GM12878 (cell line): ENCODE results near the gene LRRC61. TPM values are rescaled to one million over a fixed set of nuclear protein-coding genes. Genes with fewer than 3 reads are reported as not detected.

ENCODE experiments used
- ATAC-seq: fragments of 200-7000 bp; cut with Tn5 transposase; 3 replicates; pipeline ENCODE4 v1.9.1; 2020; ENCODE audit warnings: mild to moderate bottlenecking, moderate library complexity
- Bru-seq: library from RNA; stranded (reverse); fragments of 400-500 nt; gene quantifications from one replicate; lab custom pipeline; 2021; lab: Mats Ljungman, UMichigan
- BruChase-seq, 2 experiments: library from RNA; stranded (reverse); fragments of 400-500 nt; gene quantifications; one replicate each; lab custom pipeline; 2021; lab: Mats Ljungman, UMichigan
- BruUV-seq: library from RNA; stranded (reverse); fragments of 400-500 nt; replicated peaks from 2 replicates; lab custom pipeline; 2021; lab: Mats Ljungman, UMichigan
- CTCF ChIA-PET: fragments of 300-600 bp; sonication (Branson Sonifier 250); formaldehyde crosslinking; extraction: SDS; loops from one replicate; lab custom pipeline; 2021; ENCODE audit warnings: inconsistent platforms; lab: Yijun Ruan, JAX
- POLR2A ChIA-PET: fragments of 350-600 bp; formaldehyde crosslinking; extraction: SDS; loops from one replicate; lab custom pipeline; 2021; ENCODE audit warnings: inconsistent platforms; lab: Charles Lee
- RAD21 ChIA-PET: fragments of 300-600 bp; sonication (Branson Sonifier 250); formaldehyde crosslinking; loops from one replicate; lab custom pipeline; 2023; ENCODE audit warnings: antibody characterized with exemption; ENCODE audit not compliant: unreplicated experiment; lab: Charles Lee
- SMC1A ChIA-PET: fragments of 300-600 bp; sonication (Branson Sonifier 250); formaldehyde crosslinking; loops from one replicate; lab custom pipeline; 2023; ENCODE audit not compliant: unreplicated experiment, uncharacterized antibody; lab: Charles Lee
- DNase-seq: peaks from one replicate; pipeline ENCODE4 v3.0.0-alpha.2; 2011; ENCODE audit warnings: low read depth, low spot score
- FAIRE-seq: peaks from 3 replicates; lab custom pipeline; 2011; peaks lifted over from hg19 to GRCh38; lab: Jason Lieb, UNC
- H2AFZ ChIP-seq: 2 replicates; pipeline ENCODE4 v1.6.0; 2011; ENCODE audit warnings: low read depth, low read length, control low read depth; ENCODE audit not compliant: control insufficient read depth
- H3K27ac ChIP-seq: 2 replicates; pipeline ENCODE4 v1.5.1; 2011; ENCODE audit warnings: control low read depth; ENCODE audit not compliant: control insufficient read depth, insufficient read depth
- H3K27me3 ChIP-seq, 2 experiments: replicated peaks in 1 of 2; 2 replicates each; pipeline versions ENCODE4 v1.6.0 to v1.6.1; 2011; ENCODE audit warnings: low read length in 1 of 2; ENCODE audit not compliant: control insufficient read depth in 2 of 2, insufficient read depth in 2 of 2
- H3K36me3 ChIP-seq, 2 experiments: 2 replicates each; pipeline ENCODE4 v1.5.1; 2011; ENCODE audit warnings: low read length in 1 of 2; ENCODE audit not compliant: control insufficient read depth in 2 of 2, insufficient read depth in 2 of 2
- H3K4me1 ChIP-seq: 2 replicates; pipeline ENCODE4 v1.6.1; 2011; ENCODE audit warnings: mild to moderate bottlenecking, low read length, moderate library complexity, mixed read lengths; ENCODE audit not compliant: control insufficient read depth, insufficient read depth
- H3K4me2 ChIP-seq: 2 replicates; pipeline ENCODE4 v1.6.0; 2011; ENCODE audit warnings: control low read depth; ENCODE audit not compliant: control insufficient read depth, insufficient read depth
- H3K4me3 ChIP-seq: fragments of 200-600 bp; sonication (generic); 2 replicates; pipeline ENCODE4 v1.5.1; 2016
- H3K79me2 ChIP-seq: 2 replicates; pipeline ENCODE4 v1.6.0; 2011; ENCODE audit warnings: low read length; ENCODE audit not compliant: control insufficient read depth, insufficient read depth
- H3K9ac ChIP-seq: 2 replicates; pipeline ENCODE4 v1.8.0; 2011; ENCODE audit warnings: low read length, control low read depth, mixed read lengths; ENCODE audit not compliant: control insufficient read depth, insufficient read depth
- H3K9me3 ChIP-seq: replicated peaks from 3 replicates; pipeline ENCODE4 v1.5.1; 2011; ENCODE audit warnings: mild to moderate bottlenecking, low read length; ENCODE audit not compliant: control insufficient read depth, insufficient read depth
- H4K20me1 ChIP-seq: 2 replicates; pipeline ENCODE4 v1.6.0; 2011; ENCODE audit not compliant: control insufficient read depth, insufficient read depth
- CEBPB ChIP-seq, 2 experiments: fragments of 150-350 bp in 1 of 2; IDR thresholded peaks; 2 replicates each; pipeline ENCODE4 v1.6.1; 2012 to 2014; ENCODE audit warnings: low read depth in 2 of 2, low read length in 2 of 2, borderline replicate concordance in 1 of 2, inconsistent platforms in 1 of 2
- CEBPZ ChIP-seq: fragments of 150-350 bp; IDR thresholded peaks from 2 replicates; pipeline ENCODE4 v1.6.1; 2016; ENCODE audit warnings: low read depth, low read length
- MAX ChIP-seq: IDR thresholded peaks from 2 replicates; pipeline ENCODE4 v1.6.1; 2012; ENCODE audit warnings: low read depth, low read length, improper control_type of control experiment
- SUPT20H ChIP-seq: IDR thresholded peaks from 2 replicates; pipeline ENCODE4 v1.6.1; 2011; ENCODE audit warnings: low read depth, mild to moderate bottlenecking, low read length, moderate library complexity, borderline replicate concordance; ENCODE audit not compliant: control insufficient read depth
- TBL1XR1 ChIP-seq: IDR thresholded peaks from 2 replicates; pipeline ENCODE4 v1.6.1; 2012; ENCODE audit warnings: low read depth, low read length, improper control_type of control experiment
- ZZZ3 ChIP-seq: IDR thresholded peaks from 2 replicates; pipeline ENCODE4 v1.6.1; 2011; ENCODE audit warnings: low read depth; ENCODE audit not compliant: control insufficient read depth, insufficient read length
- WGBS: methylation state at CpG from one replicate; pipeline ENCODE4 v1.1.6; 2016; ENCODE audit warnings: low lambda C conversion rate; ENCODE audit not compliant: insufficient replicate concordance, insufficient coverage; ENCODE audit errors: missing lambda C conversion rate; 5-methylcytosine and 5-hydroxymethylcytosine counted together
- in situ Hi-C: fragments of 300-500 bp; cut with MboI; formaldehyde crosslinking; loops from 9 replicates; pipeline ENCODE4 v1.14.3; 2018; ENCODE audit warnings: mixed read lengths
- intact Hi-C: fragments of 100-400 bp; cut with micrococcal nuclease; formaldehyde crosslinking; loops from one replicate; pipeline ENCODE4 v1.14.2; 2022; ENCODE audit not compliant: unreplicated experiment
- long read RNA-seq, 2 experiments: library from polyadenylated mRNA; unstranded; transcript quantifications; one replicate each; pipeline ENCODE4 v2.0.0, GENCODE V29; 2019 to 2020
- polyA minus RNA-seq, 3 experiments: library from RNA; depleted of rRNA, polyadenylated mRNA; stranded (reverse); fragments of >200 nt; gene quantifications; 2 replicates each; pipeline ENCODE4 v1.2.3, GENCODE V29; 2011
- polyA plus RNA-seq, 11 experiments: library from polyadenylated mRNA; depleted of rRNA in 4 of 11; unstranded in 6 of 11; stranded (reverse) in 5 of 11; fragments of >200 nt; fragmentation: Nextera tagmentation in 4 of 11; fragmentation: Illumina TruSeq in 1 of 11; extraction: Ambion mirVana in 4 of 11; extraction: Trizol in 1 of 11; gene quantifications; 1 replicate in 1 of 11; 2 replicates in 10 of 11; pipeline versions ENCODE4 v1.2.1 to v1.2.3, GENCODE V29; 2011 to 2016; ENCODE audit warnings: inconsistent platforms in 2 of 11, missing spikeins in 2 of 11, low read depth in 1 of 11
- total RNA-seq, 4 experiments: library from RNA; depleted of rRNA in 3 of 4; stranded (reverse); fragments of >200 nt in 3 of 4; fragmentation: Illumina TruSeq in 1 of 4; extraction: Trizol in 1 of 4; gene quantifications; 2 replicates each; pipeline versions ENCODE4 v1.2.1 to v1.2.3, GENCODE V29; 2013 to 2021
- TF ChIP-seq, protein P1 (sequence below): fragments of 450-650 bp; formaldehyde crosslinking; IDR thresholded peaks from 2 replicates; pipeline ENCODE4 v1.5.0; 2022; ENCODE audit warnings: mild to moderate bottlenecking, missing genetic modification characterization

LRRC61 gene, protein sequence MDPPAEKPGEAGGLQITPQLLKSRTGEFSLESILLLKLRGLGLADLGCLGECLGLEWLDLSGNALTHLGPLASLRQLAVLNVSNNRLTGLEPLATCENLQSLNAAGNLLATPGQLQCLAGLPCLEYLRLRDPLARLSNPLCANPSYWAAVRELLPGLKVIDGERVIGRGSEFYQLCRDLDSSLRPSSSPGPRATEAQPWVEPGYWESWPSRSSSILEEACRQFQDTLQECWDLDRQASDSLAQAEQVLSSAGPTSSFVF
- total RNA-seq (2013; cell fraction: nucleolus; rRNA removed): 16.2 and 18.9 TPM in 2 replicates
- total RNA-seq (2014; rRNA removed) (26.9 and 32.6 TPM in 2 replicates), total RNA-seq (2014; rRNA removed; fragmentation: Illumina TruSeq; extraction: Trizol) (6.9 and 9.2 TPM in 2 replicates), total RNA-seq (2021) (28.9 and 31.1 TPM in 2 replicates), polyA plus RNA-seq (2011; rRNA removed) (9.6 and 16.3 TPM in 2 replicates), polyA plus RNA-seq (2014; fragmentation: Illumina TruSeq; extraction: Trizol) (3.6 and 5.9 TPM in 2 replicates), polyA plus RNA-seq (2014; fragmentation: Nextera tagmentation; extraction: Ambion mirVana) (1 to 10 TPM; 1.4 to 2.5 TPM), polyA plus RNA-seq (2014; rRNA removed) (27.3 and 32.4 TPM in 2 replicates), polyA plus RNA-seq (2016; fragmentation: Nextera tagmentation; extraction: Ambion mirVana) (10 to 100 TPM; 44.9 to 54.2 TPM), polyA minus RNA-seq (2011; rRNA and poly(A)+ RNA removed) (19.7 and 23.8 TPM in 2 replicates), Bru-seq, nascent RNA (percentile 71 among the genes with signal in this experiment), BruChase-seq, experiment 1, labeled RNA remaining after a 6-hour chase (percentile 66 among the genes with signal in this experiment), BruChase-seq, experiment 2, labeled RNA remaining after a 2-hour chase (percentile 71 among the genes with signal in this experiment)
- polyA plus RNA-seq (2011; ENCODE audit: low read depth): 6.5 TPM
- polyA plus RNA-seq (2011; cell fraction: cytosol; rRNA removed): 34.0 and 39.8 TPM in 2 replicates
- 16.1 and 23.6 TPM in 2 replicates for polyA plus RNA-seq (2011; cell fraction: nucleus; rRNA removed)
- polyA plus RNA-seq (2012): 14.1 and 17.4 TPM in 2 replicates
- polyA minus RNA-seq (2011; cell fraction: cytosol; rRNA and poly(A)+ RNA removed): 18.7 and 22.9 TPM in 2 replicates
- 5.9 and 13.7 TPM in 2 replicates for polyA minus RNA-seq (2011; cell fraction: nucleus; rRNA and poly(A)+ RNA removed)
- long read RNA-seq, experiment 1, transcript LRRC61-202 (3 exons, 1,877 nt): major isoform, 29 of 33 reads
- long read RNA-seq, experiment 1, partial matches to known transcripts: 1 of 33 reads
- long read RNA-seq, experiment 1, other reads (novel, unspliced or antisense): 1 of 33 reads
- long read RNA-seq, experiment 2, partial matches to known transcripts: 2 of 3 reads
- long read RNA-seq, experiment 2, other reads (novel, unspliced or antisense): 1 of 3 reads

DNA sequence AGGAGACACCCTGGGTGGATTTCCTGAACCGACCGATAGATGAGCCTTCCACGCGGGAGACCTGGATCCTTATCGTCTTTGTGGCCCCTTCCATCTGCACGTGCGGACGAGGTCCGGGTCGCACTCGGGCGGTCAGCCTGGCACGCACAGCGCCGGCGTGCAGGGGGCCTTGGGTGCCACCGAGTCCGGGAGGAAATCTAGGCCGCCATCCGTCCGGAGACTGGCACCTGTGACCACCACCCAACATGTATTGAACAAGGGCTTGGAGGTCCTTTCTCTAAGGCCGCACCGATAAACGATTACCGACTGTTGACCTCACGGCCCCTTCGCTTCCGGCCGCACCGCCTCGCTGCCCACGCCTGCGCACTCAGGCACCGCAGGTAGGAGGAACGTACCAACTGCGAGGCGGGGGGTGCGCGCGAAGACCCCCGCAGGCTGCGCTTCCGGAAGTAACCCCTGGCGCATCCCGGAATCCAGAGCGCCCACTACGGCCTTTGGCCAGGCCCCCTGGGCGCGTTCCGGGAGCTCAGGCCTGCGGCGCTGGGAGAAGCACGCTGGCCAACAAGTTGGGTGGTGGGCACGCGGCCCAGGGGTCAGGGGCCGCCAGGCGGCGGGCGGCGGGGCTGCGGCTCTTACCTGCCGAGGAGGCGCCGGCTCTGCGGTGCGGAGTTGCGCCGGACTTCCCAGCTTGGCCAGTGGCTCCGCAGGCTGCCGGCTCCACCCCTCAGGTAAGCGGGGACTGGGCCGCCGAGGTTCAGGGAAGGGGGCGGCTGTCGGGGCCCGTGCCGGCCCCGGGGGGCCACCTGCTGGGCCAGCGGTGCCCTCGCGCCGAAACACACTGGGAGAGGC, at the start of gene LRRC61, which contains the start of gene ACTR3C:
Gene LRRC61, plus strand, starts transcription at position 523 of the 849 bp plus-strand sequence. CDS start 13,507 bp downstream, outside the sequence.
Gene ACTR3C, minus strand, starts transcription at position 713 of the 849 bp plus-strand sequence. CDS start 28,249 bp downstream, outside the sequence.
- peak within 1 kb of the TSS; percentile 100 for H3K4me2 ChIP-seq
- peaks cover 13% of the 10 kb centered on the region; the same call in 1 of the 2 replicates for H3K4me1 ChIP-seq
- ChIA-PET RAD21 (interaction anchor here (1.3 to 1.7 kb wide), 3 partner anchors 55 to 84 kb away, joined by 4 read pairs; a partner anchor contains a TSS), SMC1A (interaction anchor here (1.0 to 3.4 kb wide), 5 partner anchors 10 to 115 kb away, joined by 3 to 9 read pairs (median 6); no protein-coding TSS in a partner anchor), CTCF (interaction anchor here (0.6 to 1.7 kb wide), 3 partner anchors 32 to 101 kb away, joined by 3 to 4 read pairs (median 3); no protein-coding TSS in a partner anchor), POLR2A (interaction anchor here (0.5 to 2.5 kb wide), 5 partner anchors 35 to 110 kb away, joined by 3 to 8 read pairs (median 3); no protein-coding TSS in a partner anchor)
- H3K79me2 ChIP-seq: peaks cover 36% of the 10 kb centered on the region
- peaks cover 2 to 7% of the 10 kb centered on the region in 2 experiments; a peak in 3 of 4 replicates for H3K36me3 ChIP-seq
- in situ Hi-C loops: no loop called here
- DNase-seq: no peak
- peak within 1 kb of the TSS; percentile 92 for H2AFZ ChIP-seq
- H3K9me3 ChIP-seq: no peaks in the 10 kb centered on the region
- peak within 1 kb of the TSS; percentile 99 for H3K27ac ChIP-seq
- peak within 1 kb of the TSS; percentile 78 for H3K4me3 ChIP-seq
- no peaks in the 10 kb centered on the region for H4K20me1 ChIP-seq
- H3K27me3 ChIP-seq: no peaks in the 10 kb centered on the region
- peak; percentile 77 for FAIRE-seq
- intact Hi-C loops: loop anchor here (2.0 to 5.0 kb wide), 2 partner anchors 34 to 46 kb away; partner anchors contain the start of gene REPIN1
- under 1% methylated on average over 82 of the region's 82 CpGs for WGBS
- H3K9ac ChIP-seq: peak within 1 kb of the TSS; percentile 99
- peak; percentile 82 for ATAC-seq
- TSS peak; percentile 87 for BruUV-seq
- TF ChIP-seq, protein P1, sequence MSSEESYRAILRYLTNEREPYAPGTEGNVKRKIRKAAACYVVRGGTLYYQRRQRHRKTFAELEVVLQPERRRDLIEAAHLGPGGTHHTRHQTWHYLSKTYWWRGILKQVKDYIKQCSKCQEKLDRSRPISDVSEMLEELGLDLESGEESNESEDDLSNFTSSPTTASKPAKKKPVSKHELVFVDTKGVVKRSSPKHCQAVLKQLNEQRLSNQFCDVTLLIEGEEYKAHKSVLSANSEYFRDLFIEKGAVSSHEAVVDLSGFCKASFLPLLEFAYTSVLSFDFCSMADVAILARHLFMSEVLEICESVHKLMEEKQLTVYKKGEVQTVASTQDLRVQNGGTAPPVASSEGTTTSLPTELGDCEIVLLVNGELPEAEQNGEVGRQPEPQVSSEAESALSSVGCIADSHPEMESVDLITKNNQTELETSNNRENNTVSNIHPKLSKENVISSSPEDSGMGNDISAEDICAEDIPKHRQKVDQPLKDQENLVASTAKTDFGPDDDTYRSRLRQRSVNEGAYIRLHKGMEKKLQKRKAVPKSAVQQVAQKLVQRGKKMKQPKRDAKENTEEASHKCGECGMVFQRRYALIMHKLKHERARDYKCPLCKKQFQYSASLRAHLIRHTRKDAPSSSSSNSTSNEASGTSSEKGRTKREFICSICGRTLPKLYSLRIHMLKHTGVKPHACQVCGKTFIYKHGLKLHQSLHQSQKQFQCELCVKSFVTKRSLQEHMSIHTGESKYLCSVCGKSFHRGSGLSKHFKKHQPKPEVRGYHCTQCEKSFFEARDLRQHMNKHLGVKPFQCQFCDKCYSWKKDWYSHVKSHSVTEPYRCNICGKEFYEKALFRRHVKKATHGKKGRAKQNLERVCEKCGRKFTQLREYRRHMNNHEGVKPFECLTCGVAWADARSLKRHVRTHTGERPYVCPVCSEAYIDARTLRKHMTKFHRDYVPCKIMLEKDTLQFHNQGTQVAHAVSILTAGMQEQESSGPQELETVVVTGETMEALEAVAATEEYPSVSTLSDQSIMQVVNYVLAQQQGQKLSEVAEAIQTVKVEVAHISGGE (CRISPR knock-in tag): no peak
- TF ChIP-seq TBL1XR1: peak; percentile 4; the same call in 1 of the 2 replicates
- TF ChIP-seq ZZZ3: no peak
- TF ChIP-seq CEBPB (IDR thresholded peaks at IDR 0.05; ENCODE audit: borderline replicate concordance in 1 of 2, low read depth in 2 of 2, low read length in 2 of 2): no peak
- no peak for TF ChIP-seq SUPT20H
- no peak for TF ChIP-seq CEBPZ
- 0 out of 2 replicates have a peak, but pooled peaks have one; percentile 40 for TF ChIP-seq MAX
